ENCODE data around the gene FAM118B. TPM values are rescaled to one million over a fixed set of nuclear protein-coding genes. Genes with fewer than 3 reads are reported as not detected.

FAM118B gene
- total and polyA plus RNA-seq, 2 experiments from 2014 or later, result 29.6 to 35.2 TPM

DNA sequence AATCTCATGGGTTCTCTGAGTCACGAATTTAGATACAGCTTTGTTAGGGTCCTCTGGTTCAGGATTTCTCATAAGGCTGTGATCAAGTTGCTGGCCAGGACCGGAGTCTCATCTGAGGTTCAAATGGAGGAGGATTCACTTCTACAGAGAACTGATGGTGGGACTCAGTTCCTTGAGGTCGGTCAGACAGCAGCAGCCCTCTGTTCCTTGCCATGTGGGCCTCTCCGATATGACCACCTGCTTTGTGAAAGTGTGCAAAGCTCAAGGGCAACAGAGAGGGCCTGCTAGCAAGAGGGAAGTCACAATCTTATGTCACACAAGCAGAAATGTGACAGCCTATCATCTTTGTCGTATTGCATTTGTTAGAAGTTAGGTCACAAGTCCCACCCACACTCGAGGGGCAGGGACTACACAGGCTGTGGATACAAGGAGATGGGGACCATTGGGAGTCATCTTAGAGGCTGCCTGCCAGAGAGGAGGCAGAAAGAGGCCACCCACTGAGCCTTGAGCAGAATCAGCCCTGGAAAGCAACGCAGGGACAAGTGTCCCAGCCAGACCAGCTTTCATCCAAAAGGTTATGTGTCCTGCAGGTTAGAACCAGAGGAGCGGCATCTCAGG is 34.6 kb upstream of the FAM118B start:
- H2AFZ ChIP-seq, result no peak overlapping the region
- TF ChIP-seq, protein P1, sequence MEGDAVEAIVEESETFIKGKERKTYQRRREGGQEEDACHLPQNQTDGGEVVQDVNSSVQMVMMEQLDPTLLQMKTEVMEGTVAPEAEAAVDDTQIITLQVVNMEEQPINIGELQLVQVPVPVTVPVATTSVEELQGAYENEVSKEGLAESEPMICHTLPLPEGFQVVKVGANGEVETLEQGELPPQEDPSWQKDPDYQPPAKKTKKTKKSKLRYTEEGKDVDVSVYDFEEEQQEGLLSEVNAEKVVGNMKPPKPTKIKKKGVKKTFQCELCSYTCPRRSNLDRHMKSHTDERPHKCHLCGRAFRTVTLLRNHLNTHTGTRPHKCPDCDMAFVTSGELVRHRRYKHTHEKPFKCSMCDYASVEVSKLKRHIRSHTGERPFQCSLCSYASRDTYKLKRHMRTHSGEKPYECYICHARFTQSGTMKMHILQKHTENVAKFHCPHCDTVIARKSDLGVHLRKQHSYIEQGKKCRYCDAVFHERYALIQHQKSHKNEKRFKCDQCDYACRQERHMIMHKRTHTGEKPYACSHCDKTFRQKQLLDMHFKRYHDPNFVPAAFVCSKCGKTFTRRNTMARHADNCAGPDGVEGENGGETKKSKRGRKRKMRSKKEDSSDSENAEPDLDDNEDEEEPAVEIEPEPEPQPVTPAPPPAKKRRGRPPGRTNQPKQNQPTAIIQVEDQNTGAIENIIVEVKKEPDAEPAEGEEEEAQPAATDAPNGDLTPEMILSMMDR (IDR thresholded peaks at IDR 0.05; ENCODE audit: poor library complexity), result no peak
- no peak for TF ChIP-seq EZH2 (IDR thresholded peaks at IDR 0.05; ENCODE audit: borderline replicate concordance)
- no peak for TF ChIP-seq EZH2phosphoT487 (IDR thresholded peaks at IDR 0.05; ENCODE audit: low read depth, severe bottlenecking, unreplicated experiment)
- no peak overlapping the region for H3K27ac ChIP-seq
- H3K9me3 ChIP-seq (ENCODE audit: low read depth), result no peaks in the 10 kb centered on the region
- no peaks in the 10 kb centered on the region for H4K20me1 ChIP-seq (ENCODE audit: insufficient read depth, poor library complexity, severe bottlenecking)
- no peak overlapping the region for H3K4me3 ChIP-seq
- WGBS (ENCODE audit: low lambda C conversion rate, missing lambda C conversion rate), result 94% methylated on average over 8 of the region's 8 CpGs
- no peak for DNase-seq (ENCODE audit: low spot score)
- no peaks in the 10 kb centered on the region for H3K36me3 ChIP-seq (replicated peaks; ENCODE audit: insufficient read depth, low read depth)
- H3K27me3 ChIP-seq, result no peaks in the 10 kb centered on the region
- H3K9me2 ChIP-seq (replicated peaks; ENCODE audit: insufficient read depth), result no peaks in the 10 kb centered on the region
- H3K79me2 ChIP-seq, result no peaks in the 10 kb centered on the region
- no peak overlapping the region for H3K4me2 ChIP-seq
- no peaks in the 10 kb centered on the region for H3K4me1 ChIP-seq (ENCODE audit: insufficient read depth)

DNA sequence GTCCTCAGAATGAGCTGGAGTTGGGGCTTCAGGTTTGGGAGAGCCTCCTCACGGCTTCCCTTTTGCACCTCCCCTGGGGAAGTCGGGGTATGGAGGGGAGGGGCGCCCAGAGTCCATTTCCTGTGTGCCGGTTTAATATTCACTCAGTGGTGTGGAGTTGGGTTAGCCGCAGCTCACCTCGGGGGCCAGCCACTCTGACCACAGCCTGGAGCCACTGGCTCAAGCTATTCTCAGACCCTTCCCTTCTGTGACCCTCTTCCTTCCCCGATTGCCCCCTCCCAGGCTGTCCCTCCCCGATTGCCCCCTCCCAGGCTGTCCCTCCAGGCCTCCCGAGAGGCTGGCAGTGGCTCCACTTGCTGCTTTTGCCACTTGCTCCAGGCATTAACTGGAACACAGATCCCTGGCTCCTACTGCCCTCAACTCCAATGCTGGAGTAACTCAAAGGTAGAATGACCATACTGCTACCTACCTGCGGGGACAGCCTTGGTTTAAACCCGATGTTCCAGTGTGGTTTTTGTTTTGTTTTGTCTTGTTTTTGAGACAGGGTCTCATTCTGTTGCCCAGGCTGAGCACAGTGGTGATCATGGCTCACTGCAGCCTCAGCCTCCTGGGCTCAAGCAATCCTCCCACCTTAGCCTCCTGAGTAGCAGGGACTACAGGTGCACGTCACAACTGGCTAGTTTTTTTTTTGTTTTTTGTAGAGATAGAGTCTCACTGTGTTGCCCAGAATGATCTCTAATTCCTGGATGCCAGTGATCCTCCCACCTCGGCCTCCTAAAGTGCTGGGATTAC is 29.4 kb upstream of the FAM118B start:
- Histone ChIP-seq H3K4me3 (no peak overlapping the region), H3K9me3 (ENCODE audit: low read depth) (no peaks in the 10 kb centered on the region), H2AFZ (no peak overlapping the region), H3K36me3 (replicated peaks; ENCODE audit: insufficient read depth, low read depth) (no peaks in the 10 kb centered on the region), H3K27ac (no peak overlapping the region), H4K20me1 (ENCODE audit: insufficient read depth, poor library complexity, severe bottlenecking) (no peaks in the 10 kb centered on the region), H3K4me2 (no peak overlapping the region), H3K9me2 (replicated peaks; ENCODE audit: insufficient read depth) (no peaks in the 10 kb centered on the region), H3K79me2 (no peaks in the 10 kb centered on the region), H3K4me1 (ENCODE audit: insufficient read depth) (peaks cover 8% of the 10 kb centered on the region), H3K27me3 (no peaks in the 10 kb centered on the region)
- TF ChIP-seq, protein P1 (IDR thresholded peaks at IDR 0.05; ENCODE audit: poor library complexity), result no peak
- no peak for TF ChIP-seq EZH2 (IDR thresholded peaks at IDR 0.05; ENCODE audit: borderline replicate concordance)
- no peak for TF ChIP-seq EZH2phosphoT487 (IDR thresholded peaks at IDR 0.05; ENCODE audit: low read depth, severe bottlenecking, unreplicated experiment)
- 81% methylated on average over 11 of the region's 13 CpGs for WGBS (ENCODE audit: low lambda C conversion rate, missing lambda C conversion rate)
- DNase-seq (ENCODE audit: low spot score), result no peak

DNA sequence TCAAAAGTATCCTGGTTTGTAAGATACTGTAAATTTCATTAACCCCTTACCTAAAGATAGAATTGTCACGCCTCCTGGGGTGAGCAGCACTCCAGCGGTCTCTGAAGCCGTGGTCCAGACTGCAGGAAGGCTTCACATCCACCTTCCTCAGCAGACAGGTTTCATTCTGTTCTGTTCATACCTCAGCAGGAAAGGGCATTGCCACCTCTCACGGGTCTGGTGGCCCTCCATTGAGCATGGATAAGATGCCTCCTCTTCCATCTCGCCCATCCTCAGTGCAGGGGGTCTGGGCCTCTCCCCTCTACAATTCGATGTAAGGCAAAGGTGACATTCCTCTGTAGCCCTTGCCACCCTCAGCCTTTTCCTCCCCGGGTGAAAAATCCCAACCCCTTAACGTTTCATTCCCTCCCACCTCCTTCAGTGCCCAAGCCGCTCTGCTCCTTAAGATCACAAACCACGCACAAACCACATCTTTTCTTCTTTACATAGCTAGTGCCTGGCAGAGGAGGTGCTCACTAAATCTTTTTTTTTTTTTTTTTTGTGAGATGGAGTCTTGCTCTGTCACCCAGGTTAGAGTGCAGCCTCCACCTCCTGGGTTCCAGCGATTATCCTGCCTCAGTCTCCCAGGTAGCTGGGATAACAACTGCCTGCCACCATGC is 28.7 kb upstream of the FAM118B start:
- Histone ChIP-seq H2AFZ (no peak overlapping the region), H3K79me2 (no peaks in the 10 kb centered on the region), H3K27me3 (no peaks in the 10 kb centered on the region), H3K4me3 (no peak overlapping the region), H3K4me1 (ENCODE audit: insufficient read depth) (peaks cover 8% of the 10 kb centered on the region), H3K9me2 (replicated peaks; ENCODE audit: insufficient read depth) (no peaks in the 10 kb centered on the region), H3K4me2 (no peak overlapping the region), H3K36me3 (replicated peaks; ENCODE audit: insufficient read depth, low read depth) (no peaks in the 10 kb centered on the region), H4K20me1 (ENCODE audit: insufficient read depth, poor library complexity, severe bottlenecking) (no peaks in the 10 kb centered on the region), H3K9me3 (ENCODE audit: low read depth) (no peaks in the 10 kb centered on the region), H3K27ac (no peak overlapping the region)
- WGBS (ENCODE audit: low lambda C conversion rate, missing lambda C conversion rate), result 94% methylated on average over 11 of the region's 11 CpGs
- TF ChIP-seq, protein P1 (IDR thresholded peaks at IDR 0.05; ENCODE audit: poor library complexity), result no peak
- TF ChIP-seq EZH2phosphoT487 (IDR thresholded peaks at IDR 0.05; ENCODE audit: low read depth, severe bottlenecking, unreplicated experiment), result no peak
- TF ChIP-seq EZH2 (IDR thresholded peaks at IDR 0.05; ENCODE audit: borderline replicate concordance), result no peak
- no peak for DNase-seq (ENCODE audit: low spot score)
